Measurements from ENCODE around the gene RCAN2. TPM values are rescaled to one million over a fixed set of nuclear protein-coding genes. Genes with fewer than 3 reads are reported as not detected.

RCAN2 gene
- total and polyA plus RNA-seq, 2 donors (not counting 3 experiments of a cell fraction or from before 2014, with no cell fraction given), result 0.07 to 0.33 TPM

- no peaks in the 10 kb centered on the region for H3K9me1 ChIP-seq (replicated peaks; ENCODE audit: control insufficient read depth, extremely low read depth, insufficient read depth, low read length)
- H3K9me3 ChIP-seq (replicated peaks; ENCODE audit: control insufficient read depth, insufficient read depth, low read length), result no peaks in the 10 kb centered on the region
- no peaks in the 10 kb centered on the region for H4K20me1 ChIP-seq (replicated peaks; ENCODE audit: control insufficient read depth, extremely low read depth, insufficient read depth, low read length)
- ChIA-PET CTCF (no interaction called here), POLR2A (no interaction called here)
- H3K36me3 ChIP-seq (ENCODE audit: control insufficient read depth in 2 of 2, extremely low read depth in 1 of 2, insufficient read depth in 2 of 2, low read length in 2 of 2), result no peaks in the 10 kb centered on the region
- TF ChIP-seq POLR2AphosphoS5 (IDR thresholded peaks at IDR 0.05; ENCODE audit: insufficient read depth, low read depth, low read length) (no peak), EZH2 (IDR thresholded peaks at IDR 0.05; ENCODE audit: borderline replicate concordance, low read depth, low read length, severe bottlenecking) (no peak), POLR2A (IDR thresholded peaks at IDR 0.05; ENCODE audit: low read depth, low read length) (no peak), JUN (IDR thresholded peaks at IDR 0.05; ENCODE audit: borderline replicate concordance, insufficient read depth, insufficient read length, low read depth) (no peak), GATA2 (IDR thresholded peaks at IDR 0.05; ENCODE audit: insufficient read depth, insufficient read length, low read depth, low read length) (no peak), MYC (IDR thresholded peaks at IDR 0.05; ENCODE audit: low read depth, low read length) (no peak), FOS (IDR thresholded peaks at IDR 0.05; ENCODE audit: borderline replicate concordance, insufficient read depth, low read length) (no peak)
- TF ChIP-seq, protein P1, sequence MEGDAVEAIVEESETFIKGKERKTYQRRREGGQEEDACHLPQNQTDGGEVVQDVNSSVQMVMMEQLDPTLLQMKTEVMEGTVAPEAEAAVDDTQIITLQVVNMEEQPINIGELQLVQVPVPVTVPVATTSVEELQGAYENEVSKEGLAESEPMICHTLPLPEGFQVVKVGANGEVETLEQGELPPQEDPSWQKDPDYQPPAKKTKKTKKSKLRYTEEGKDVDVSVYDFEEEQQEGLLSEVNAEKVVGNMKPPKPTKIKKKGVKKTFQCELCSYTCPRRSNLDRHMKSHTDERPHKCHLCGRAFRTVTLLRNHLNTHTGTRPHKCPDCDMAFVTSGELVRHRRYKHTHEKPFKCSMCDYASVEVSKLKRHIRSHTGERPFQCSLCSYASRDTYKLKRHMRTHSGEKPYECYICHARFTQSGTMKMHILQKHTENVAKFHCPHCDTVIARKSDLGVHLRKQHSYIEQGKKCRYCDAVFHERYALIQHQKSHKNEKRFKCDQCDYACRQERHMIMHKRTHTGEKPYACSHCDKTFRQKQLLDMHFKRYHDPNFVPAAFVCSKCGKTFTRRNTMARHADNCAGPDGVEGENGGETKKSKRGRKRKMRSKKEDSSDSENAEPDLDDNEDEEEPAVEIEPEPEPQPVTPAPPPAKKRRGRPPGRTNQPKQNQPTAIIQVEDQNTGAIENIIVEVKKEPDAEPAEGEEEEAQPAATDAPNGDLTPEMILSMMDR (IDR thresholded peaks at IDR 0.05; ENCODE audit: extremely low read depth in 1 of 2, insufficient read depth in 1 of 2, low read depth in 1 of 2, low read length in 2 of 2), result no peak
- TF ChIP-seq, protein P2, sequence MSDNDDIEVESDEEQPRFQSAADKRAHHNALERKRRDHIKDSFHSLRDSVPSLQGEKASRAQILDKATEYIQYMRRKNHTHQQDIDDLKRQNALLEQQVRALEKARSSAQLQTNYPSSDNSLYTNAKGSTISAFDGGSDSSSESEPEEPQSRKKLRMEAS (IDR thresholded peaks at IDR 0.05; ENCODE audit: insufficient read depth, insufficient read length), result no peak
- DNase-seq (ENCODE audit: low read depth, low spot score), result no peak
- H3K4me2 ChIP-seq (ENCODE audit: insufficient read depth, low read length), result no peak overlapping the region
- intact Hi-C loops (cut with micrococcal nuclease), result no loop called here
- H3K9ac ChIP-seq (replicated peaks; ENCODE audit: extremely low read depth, insufficient read depth, low read length), result no peak overlapping the region
- no peaks in the 10 kb centered on the region for H3K4me1 ChIP-seq (ENCODE audit: control insufficient read depth, extremely low read depth, insufficient read depth, low read length)
- FAIRE-seq, result no peak
- no peak overlapping the region for H3K27ac ChIP-seq (ENCODE audit: insufficient read depth, low read depth, low read length)
- no peak overlapping the region for H3K4me3 ChIP-seq (replicated peaks in 1 of 3; ENCODE audit: insufficient read depth in 1 of 3, low read depth in 1 of 3, low read length in 3 of 3)
- no peak overlapping the region for H2AFZ ChIP-seq (ENCODE audit: low read depth, low read length)
- H3K27me3 ChIP-seq (ENCODE audit: control insufficient read depth in 2 of 2, insufficient read depth in 2 of 2, low read length in 2 of 2), result no peaks in the 10 kb centered on the region
- BruUV-seq (replicated peaks), result no TSS peak
- dilution Hi-C loops (cut with MboI; ENCODE audit: extremely low pct_ligation_motif_present, low sequenced_read_pairs), result no loop called here
- no peaks in the 10 kb centered on the region for H3K79me2 ChIP-seq (ENCODE audit: control insufficient read depth, insufficient read depth, low read length)
These were observed 244.5 kb downstream of the RCAN2 start for GRCh38 chr6:46246727-46247126.
